Fibroblast of lung (primary cell): ENCODE results near the gene PDZD7.

Experiments
- CTCF ChIP-seq, 2 donors: IDR thresholded peaks in 1 of 2; conservative IDR thresholded peaks in 1 of 2; 1 replicate in 1 of 2; 2 replicates in 1 of 2; pipeline ENCODE4 v1.5.1; 2011 to 2012; ENCODE audit warnings: low read length in 2 of 2, control low read depth in 1 of 2, inconsistent platforms in 1 of 2, low read depth in 1 of 2, mild to moderate bottlenecking in 1 of 2
- EZH2 ChIP-seq: IDR thresholded peaks from 2 replicates; pipeline ENCODE4 v1.5.1; 2012; ENCODE audit warnings: low read length, control low read depth, mild to moderate bottlenecking; ENCODE audit errors: missing control alignments

- peak in 1 of 2 donors; percentile 2 for TF ChIP-seq CTCF (conservative IDR thresholded peaks at IDR 0.05 in 1 of 2, IDR thresholded peaks at IDR 0.05 in 1 of 2; ENCODE audit: low read depth in 1 of 2, low read length in 2 of 2)
- TF ChIP-seq EZH2, result no peak
These were observed 11.9 kb upstream of the PDZD7 start for GRCh38 chr10:101042667-101043362.
